ENCODE data around the gene SERPINB1.
A peak's percentile ranks its signal among the peaks of the same experiment; 100 is the strongest.
"Not testable (repeated sequence)": the region's sequence is repeated elsewhere in the genome, so short reads cannot be mapped to it uniquely, and the experiment has no call there.

SERPINB1 gene

GRCh38 chr6:2841264-2842138 is at the start of gene SERPINB1:
TSS of gene SERPINB1 (minus strand) at chr6:2841863. CDS start at chr6:2840586, 1,277 bp downstream.
- DNase-seq, result peak; percentile 94

DNA sequence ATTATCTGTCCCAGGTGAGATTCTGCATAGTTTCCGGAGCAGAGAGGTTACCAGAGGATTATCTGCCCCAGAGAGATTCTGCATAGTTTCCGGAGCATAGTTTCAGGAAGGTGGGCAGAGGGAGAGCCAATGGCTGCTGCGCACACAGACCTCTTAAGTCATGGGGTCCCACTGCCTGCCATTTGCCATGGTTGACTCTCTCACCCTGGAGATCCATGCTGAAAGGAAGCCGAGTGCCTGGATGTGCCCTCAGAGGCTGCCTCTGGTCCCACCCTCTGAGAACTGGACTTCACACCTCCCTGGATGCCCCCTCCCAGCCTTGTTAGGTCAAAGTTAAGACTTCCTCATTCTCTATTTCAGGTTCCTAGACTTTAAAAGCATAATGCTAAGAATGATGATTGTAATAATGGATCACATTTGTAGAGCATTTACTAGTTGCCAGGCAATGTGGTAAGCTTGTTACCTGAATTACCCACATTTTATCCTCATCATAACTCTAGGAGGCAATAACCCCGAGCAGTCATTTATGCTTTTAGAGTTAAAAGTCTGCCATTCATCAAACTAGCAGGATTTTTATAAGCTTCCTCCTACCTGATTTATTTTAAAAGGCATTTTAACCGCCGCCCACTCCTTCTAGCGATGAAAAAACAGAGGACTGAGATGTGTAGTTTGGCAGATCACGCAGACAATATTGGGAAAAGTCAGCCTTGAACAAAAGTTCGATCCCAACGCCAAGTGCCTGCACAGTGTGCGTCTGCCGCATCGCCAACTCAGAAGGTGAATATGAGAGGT is 49.5 kb upstream of the SERPINB1 start:
- no peak for DNase-seq

GRCh38 chr6:2885967-2886735 is 44.5 kb upstream of the SERPINB1 start:
- DNase-seq, result no peak

DNA sequence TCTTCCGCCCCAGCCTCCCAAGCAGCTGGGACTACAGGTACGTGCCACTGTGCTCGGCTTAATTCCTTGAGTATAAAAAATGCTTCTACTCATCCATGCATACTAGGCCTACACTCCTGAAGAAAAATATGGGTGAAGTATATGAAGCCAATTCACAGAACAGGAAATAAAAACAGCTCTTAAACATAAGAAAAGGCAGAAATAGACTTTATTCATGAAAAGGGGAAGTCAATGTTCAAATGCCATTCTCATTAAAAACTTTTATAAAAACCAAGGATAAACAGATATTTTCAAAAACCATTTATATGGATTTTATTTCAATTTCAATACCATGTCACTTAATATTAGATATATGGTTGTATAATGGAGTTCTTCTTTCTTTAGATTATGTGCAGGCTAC is 43.1 kb upstream of the SERPINB1 start:
- DNase-seq, result no peak

DNA sequence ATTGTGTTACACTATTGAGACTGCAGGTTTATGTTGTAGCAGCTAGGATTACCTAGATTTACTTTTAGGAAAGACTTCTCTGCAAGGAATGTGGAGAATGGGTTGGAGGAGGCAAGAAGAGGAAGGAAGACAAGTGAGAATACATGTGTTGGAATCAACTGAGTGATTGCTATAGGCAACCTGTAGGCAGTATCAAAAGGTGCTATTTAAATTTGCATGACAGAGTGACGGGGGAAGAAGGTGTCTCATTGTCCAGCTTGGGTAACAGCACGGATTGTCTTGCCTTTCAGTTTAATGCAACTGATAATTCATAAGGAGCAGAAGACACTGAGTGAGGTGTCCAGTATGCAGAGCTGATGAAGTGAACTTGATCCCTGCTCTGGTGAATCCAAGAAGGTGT is 42.0 kb upstream of the SERPINB1 start:
- no peak for DNase-seq

- DNase-seq, result peak; percentile 29
These were observed 39.8 kb upstream of the SERPINB1 start for GRCh38 chr6:2881423-2881822.

- DNase-seq, result not testable (repeated sequence)
These were observed 38.5 kb upstream of the SERPINB1 start for GRCh38 chr6:2880156-2880555.

DNA sequence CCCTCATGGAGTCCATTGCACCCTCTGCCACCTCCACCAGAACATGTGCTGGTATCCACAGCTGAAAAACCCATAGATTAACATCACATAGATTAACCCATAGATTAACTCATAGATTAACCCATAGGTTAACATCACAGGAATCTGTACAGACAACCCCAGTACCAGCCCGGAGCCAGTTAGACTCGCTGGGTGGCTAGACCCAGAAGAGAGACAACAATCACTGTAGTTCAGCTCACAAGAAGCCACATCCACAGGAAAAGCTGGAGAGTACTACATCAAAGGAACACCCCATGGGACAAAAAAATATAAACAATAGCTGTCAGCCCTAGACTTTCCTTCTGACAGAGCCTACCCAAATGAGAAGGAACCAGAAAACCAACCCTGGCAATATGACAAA is 36.3 kb upstream of the SERPINB1 start:
- DNase-seq, result no peak

DNA sequence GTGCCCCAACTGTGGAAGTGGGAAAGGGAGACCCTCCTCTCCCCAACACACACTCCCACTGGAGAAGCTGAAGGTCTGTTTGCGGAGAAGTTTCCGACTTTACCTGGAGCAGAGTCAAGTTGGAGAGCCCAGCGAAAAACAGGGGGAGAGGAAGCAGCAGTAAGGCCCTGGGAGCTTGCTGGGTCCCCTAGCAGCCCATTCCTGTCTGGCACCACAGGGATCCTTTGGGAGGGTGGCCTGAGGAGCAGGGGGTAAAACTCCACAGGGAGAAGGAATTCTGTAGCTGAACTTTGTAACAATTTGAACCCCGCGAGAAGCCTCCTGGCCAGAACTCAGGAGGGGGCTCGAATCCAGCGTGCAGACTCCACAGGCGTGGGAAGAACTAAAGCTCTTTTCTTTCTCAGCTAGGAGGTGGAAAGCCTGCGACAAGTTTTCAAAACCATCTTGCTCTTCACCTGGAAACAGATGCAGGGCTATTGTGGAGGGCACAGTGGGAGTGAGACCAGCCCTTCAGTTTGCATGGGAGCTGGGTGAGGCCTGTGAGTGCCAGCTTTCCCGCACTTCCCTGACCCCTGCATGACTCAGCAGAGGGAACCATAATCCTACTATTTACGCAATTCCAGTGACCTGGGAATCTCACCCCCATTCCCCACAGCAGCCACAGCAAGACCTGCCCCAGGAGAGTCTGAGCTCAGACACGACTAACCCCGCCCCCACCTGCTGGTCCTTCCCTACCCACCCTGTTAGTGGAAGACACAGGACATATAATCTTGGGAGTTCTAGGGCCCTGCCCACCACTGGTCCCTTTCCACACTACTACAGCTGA is 35.6 kb upstream of the SERPINB1 start:
- no peak for DNase-seq

DNA sequence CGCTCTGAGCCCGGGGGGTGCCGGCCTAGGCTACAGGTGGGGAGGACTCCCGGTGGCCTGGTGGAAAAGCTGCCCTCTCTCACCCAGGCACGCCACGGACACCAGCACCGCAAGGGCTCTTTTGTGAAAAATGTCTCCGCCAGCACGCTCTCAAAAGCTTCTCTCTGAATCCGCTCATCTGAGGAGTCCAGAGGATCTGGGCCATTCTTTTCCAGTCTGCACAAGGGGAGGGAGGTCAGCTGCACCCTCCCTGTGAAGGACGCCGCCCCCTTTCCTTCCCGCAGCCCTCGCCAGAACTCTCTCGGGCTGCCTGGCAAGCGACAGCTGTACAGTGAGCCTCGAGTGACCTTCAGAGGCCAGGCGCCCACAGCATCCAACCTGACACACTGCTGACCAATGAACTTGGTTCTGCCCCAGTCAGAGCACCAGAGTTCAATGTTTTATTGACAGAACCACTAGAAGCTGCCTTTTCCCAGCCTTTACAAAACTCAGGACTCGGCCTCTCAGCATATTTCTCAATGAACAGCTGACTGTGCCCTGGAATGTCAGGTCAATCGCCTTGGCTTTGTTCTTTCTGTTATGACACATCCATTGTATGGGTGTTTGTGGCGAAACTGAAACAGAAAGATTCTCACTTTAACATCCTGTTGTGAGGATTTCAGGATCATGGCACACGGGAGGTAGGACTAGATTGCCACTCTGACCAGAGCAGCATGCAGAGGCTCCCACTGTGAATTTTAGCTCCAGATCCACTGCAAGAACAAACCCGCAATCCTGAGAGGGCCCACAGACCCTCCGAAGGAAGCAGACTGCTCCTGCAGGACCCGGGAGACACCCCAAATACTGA is 34.8 kb upstream of the SERPINB1 start:
- DNase-seq, result no peak

GRCh38 chr6:2875359-2876191 is 33.9 kb upstream of the SERPINB1 start:
- no peak for DNase-seq

DNA sequence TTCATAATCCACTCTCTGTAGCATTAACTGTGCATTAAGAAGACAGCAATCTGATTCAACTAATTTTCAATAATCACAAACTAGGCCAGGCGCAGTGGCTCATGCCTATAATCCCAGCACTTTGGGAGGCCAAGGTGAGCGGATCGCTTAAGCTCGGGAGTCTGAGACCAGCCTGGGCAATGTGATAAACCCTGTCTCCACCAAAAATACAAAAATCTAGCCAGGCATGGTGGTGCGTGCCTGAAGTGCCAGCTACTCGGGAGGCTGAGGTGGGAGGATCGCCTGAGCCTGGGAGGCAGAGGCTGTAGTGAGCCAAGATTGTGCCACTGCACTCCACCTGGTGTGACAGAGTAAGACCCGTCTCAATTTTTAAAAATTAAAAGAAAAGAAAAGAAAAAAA is 32.0 kb upstream of the SERPINB1 start:
- DNase-seq, result no peak

DNA sequence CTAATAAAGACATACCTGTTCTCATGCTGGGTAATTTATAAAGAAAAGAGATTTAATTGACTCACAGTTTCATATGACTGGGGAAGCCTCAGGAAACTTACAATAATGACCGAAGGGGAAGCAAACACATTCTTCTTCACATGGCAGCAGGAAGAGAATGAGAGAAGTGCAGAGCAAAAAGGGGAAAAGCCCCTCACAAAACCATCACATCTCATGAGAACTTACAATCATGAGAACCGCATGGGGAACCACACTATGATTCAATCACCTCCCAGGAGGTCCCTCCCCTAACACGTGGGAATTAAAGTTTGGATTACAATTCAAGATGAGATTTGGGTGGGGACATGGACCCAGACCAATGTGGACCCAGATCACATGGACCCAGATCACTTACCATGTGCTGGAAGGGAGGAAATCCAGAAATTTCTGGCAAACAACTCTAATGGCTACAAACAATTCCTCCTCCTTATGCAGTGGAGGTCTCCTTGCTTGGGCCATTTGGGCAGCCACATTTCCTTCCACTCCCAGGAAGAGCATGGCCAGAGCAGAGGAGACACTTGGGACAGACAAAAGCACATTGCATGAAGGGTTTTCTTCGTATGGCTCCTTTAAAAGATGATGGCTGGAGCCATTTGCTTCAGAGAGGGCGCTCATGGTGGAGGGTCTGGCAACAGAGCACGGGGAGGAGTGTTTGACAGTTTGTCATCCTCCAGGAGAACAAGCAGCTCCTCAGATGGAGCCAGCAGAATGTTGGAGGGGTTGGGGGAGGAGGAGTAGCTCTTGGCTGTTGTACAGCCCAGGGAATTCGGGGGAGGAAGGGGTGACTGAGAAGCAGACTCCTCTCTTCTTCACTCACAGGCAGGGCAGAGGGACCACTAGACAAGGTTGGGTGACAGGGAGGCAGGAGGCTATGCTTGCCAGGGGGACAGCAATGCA is 31.0 kb upstream of the SERPINB1 start:
- no peak for DNase-seq

- DNase-seq, result no peak
These were observed 30.3 kb upstream of the SERPINB1 start for GRCh38 chr6:2871953-2872352.

- DNase-seq, result no peak
These were observed 29.4 kb upstream of the SERPINB1 start for GRCh38 chr6:2871102-2871501.

DNA sequence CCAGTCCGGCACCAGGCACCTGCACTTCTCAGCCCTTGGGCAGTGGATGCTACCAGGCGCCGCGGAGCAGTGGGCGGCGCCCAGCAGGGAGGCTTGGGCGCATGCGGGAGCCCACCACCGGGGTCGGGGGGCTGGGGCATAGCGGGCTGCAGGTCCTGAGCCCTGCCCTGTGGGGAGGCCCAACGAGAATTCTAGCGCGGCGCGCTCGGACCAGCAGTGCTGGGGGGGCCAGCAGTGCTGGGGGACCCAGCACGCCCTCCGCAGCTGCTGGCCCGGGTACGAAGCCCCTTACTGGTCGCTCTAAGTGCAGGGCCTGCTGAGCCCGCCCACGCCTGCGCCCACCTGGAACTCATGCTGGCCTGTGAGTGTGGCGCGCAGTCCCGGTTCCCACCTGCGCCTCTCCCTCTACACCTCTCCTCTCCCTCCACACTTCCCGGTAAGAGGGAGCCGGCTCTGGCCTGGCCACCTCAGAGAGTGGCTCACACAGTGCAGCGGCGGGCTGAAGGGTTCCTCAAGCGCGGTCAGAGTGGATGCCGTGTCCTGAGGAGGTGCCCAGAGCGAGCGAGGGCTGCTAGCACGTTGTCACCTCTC is 28.5 kb upstream of the SERPINB1 start:
- DNase-seq, result no peak

GRCh38 chr6:2868637-2869036 is 27.0 kb upstream of the SERPINB1 start:
- no peak for DNase-seq

DNA sequence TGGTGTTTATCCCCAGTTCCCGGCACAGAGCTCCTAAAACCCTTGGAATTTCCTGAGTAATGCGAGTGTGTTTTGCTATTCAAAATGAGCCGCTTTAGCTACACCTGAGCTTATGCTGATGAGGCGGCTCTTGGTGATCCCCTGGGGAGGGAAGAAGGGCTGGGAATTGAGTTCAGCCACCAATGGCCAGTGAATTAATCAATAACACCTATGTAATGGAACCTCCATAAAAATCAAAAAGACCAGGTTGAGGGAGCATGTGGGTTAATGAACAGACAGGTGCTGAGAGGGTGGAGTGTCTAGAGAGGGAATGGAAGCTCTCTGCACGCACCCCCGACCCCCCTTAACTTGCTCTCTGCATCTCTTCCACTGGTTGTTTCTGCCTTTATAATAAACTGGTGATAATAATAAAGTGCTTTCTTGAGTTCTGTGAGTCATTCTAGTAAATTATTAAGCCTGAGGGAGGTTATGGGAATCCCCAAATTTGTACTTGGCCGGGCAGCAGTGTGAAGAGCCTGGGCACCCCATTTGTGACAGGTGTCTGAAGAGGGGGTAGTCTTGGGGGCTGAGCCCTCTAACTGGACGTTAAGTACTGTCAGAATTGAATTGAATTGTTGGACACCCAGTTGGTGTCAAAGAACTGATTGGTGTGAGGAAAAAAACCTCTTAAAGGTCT is 24.6 kb upstream of the SERPINB1 start:
- DNase-seq, result no peak

Data from OCI-M1 (cell line).